Measurements from ENCODE around the gene NT5C2. TPM values are rescaled to one million over a fixed set of nuclear protein-coding genes. Genes with fewer than 3 reads are reported as not detected.
A peak's percentile ranks its signal among the peaks of the same experiment; 100 is the strongest.

Gene NT5C2
- polyA plus RNA-seq, 1 donor (not counting 4 experiments of a cell fraction or from before 2014, with no cell fraction given), result 88.6 TPM

GRCh38 chr10:103238506-103239252 is 45.6 kb upstream of the NT5C2 start:
- Histone ChIP-seq H3K4me1 (ENCODE audit: control insufficient read depth, extremely low read depth, insufficient read depth, low read length) (peaks cover 28% of the 10 kb centered on the region), H3K36me3 (ENCODE audit: control insufficient read depth in 2 of 2, extremely low read depth in 1 of 2, insufficient read depth in 2 of 2, low read length in 2 of 2) (no peaks in the 10 kb centered on the region), H3K79me2 (ENCODE audit: control insufficient read depth, insufficient read depth, low read length) (no peaks in the 10 kb centered on the region), H2AFZ (ENCODE audit: control insufficient read depth, low read length) (no peak overlapping the region), H3K4me2 (ENCODE audit: control insufficient read depth, extremely low read depth, insufficient read depth, low read depth, low read length) (no peak overlapping the region), H4K20me1 (ENCODE audit: control insufficient read depth, extremely low read depth, insufficient read depth, low read length) (no peaks in the 10 kb centered on the region), H3K9me1 (ENCODE audit: control insufficient read depth, extremely low read depth, insufficient read depth, low read length) (no peaks in the 10 kb centered on the region), H3K4me3 (ENCODE audit: control insufficient read depth in 2 of 3, extremely low read depth in 1 of 3, insufficient read depth in 2 of 3, low read depth in 1 of 3, low read length in 3 of 3) (no peak overlapping the region), H3K27ac (ENCODE audit: control insufficient read depth, insufficient read depth, low read length) (no peak overlapping the region), H3K9ac (ENCODE audit: control insufficient read depth, extremely low read depth, insufficient read depth, low read length) (no peak overlapping the region), H3K27me3 (ENCODE audit: control insufficient read depth, extremely low read depth, insufficient read depth, low read length) (no peaks in the 10 kb centered on the region), H3K9me3 (ENCODE audit: control insufficient read depth, low read depth, low read length) (no peaks in the 10 kb centered on the region)
- DNase-seq (ENCODE audit: low read depth, low spot score) (no peak), FAIRE-seq (no peak)
- TF ChIP-seq, protein P1, sequence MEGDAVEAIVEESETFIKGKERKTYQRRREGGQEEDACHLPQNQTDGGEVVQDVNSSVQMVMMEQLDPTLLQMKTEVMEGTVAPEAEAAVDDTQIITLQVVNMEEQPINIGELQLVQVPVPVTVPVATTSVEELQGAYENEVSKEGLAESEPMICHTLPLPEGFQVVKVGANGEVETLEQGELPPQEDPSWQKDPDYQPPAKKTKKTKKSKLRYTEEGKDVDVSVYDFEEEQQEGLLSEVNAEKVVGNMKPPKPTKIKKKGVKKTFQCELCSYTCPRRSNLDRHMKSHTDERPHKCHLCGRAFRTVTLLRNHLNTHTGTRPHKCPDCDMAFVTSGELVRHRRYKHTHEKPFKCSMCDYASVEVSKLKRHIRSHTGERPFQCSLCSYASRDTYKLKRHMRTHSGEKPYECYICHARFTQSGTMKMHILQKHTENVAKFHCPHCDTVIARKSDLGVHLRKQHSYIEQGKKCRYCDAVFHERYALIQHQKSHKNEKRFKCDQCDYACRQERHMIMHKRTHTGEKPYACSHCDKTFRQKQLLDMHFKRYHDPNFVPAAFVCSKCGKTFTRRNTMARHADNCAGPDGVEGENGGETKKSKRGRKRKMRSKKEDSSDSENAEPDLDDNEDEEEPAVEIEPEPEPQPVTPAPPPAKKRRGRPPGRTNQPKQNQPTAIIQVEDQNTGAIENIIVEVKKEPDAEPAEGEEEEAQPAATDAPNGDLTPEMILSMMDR (optimal IDR thresholded peaks at IDR 0.05 in 1 of 3, IDR thresholded peaks at IDR 0.05 in 1 of 3, conservative IDR thresholded peaks at IDR 0.05 in 1 of 3; ENCODE audit: extremely low read depth in 1 of 3, insufficient read depth in 2 of 3, low read length in 3 of 3), result peak; percentile 17 to 63 (median 51)
- TF ChIP-seq EZH2 (IDR thresholded peaks at IDR 0.05; ENCODE audit: low read length), result no peak
- dilution Hi-C loops (cut with MboI; ENCODE audit: extremely low pct_ligation_motif_present, low sequenced_read_pairs), result no loop called here

DNA sequence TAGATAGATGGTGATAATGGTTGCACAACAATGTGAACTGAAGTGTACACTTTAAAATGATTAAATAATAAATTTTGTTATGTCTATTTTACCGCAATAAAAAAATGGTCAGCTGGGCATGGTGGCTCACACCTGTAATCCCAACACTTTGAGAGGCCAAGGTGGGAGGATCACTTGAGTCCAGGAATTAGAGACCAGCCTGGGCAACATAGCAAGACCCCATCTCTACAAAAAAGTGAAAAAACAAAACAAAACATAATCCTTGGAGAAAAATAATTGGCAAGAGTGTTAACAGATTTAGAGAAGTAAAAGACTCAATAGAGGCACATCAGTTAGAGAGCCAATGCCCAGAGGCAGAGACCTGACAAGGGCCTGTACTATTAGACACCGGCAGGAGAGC is 42.7 kb upstream of the NT5C2 start:
- H3K36me3 ChIP-seq (ENCODE audit: control insufficient read depth in 2 of 2, extremely low read depth in 1 of 2, insufficient read depth in 2 of 2, low read length in 2 of 2), result no peaks in the 10 kb centered on the region
- TF ChIP-seq, protein P1 (optimal IDR thresholded peaks at IDR 0.05 in 1 of 3, IDR thresholded peaks at IDR 0.05 in 1 of 3, conservative IDR thresholded peaks at IDR 0.05 in 1 of 3; ENCODE audit: extremely low read depth in 1 of 3, insufficient read depth in 2 of 3, low read length in 3 of 3), result no peak
- TF ChIP-seq EZH2 (IDR thresholded peaks at IDR 0.05; ENCODE audit: low read length), result no peak
- H3K27me3 ChIP-seq (ENCODE audit: control insufficient read depth, extremely low read depth, insufficient read depth, low read length), result no peaks in the 10 kb centered on the region
- H3K79me2 ChIP-seq (ENCODE audit: control insufficient read depth, insufficient read depth, low read length), result no peaks in the 10 kb centered on the region
- no peak overlapping the region for H3K4me2 ChIP-seq (ENCODE audit: control insufficient read depth, extremely low read depth, insufficient read depth, low read depth, low read length)
- FAIRE-seq (no peak), DNase-seq (ENCODE audit: low read depth, low spot score) (no peak)
- H2AFZ ChIP-seq (ENCODE audit: control insufficient read depth, low read length), result no peak overlapping the region
- no peak overlapping the region for H3K4me3 ChIP-seq (ENCODE audit: control insufficient read depth in 2 of 3, extremely low read depth in 1 of 3, insufficient read depth in 2 of 3, low read depth in 1 of 3, low read length in 3 of 3)
- H3K9me3 ChIP-seq (ENCODE audit: control insufficient read depth, low read depth, low read length), result no peaks in the 10 kb centered on the region
- no peaks in the 10 kb centered on the region for H3K9me1 ChIP-seq (ENCODE audit: control insufficient read depth, extremely low read depth, insufficient read depth, low read length)
- no peak overlapping the region for H3K27ac ChIP-seq (ENCODE audit: control insufficient read depth, insufficient read depth, low read length)
- peaks cover 31% of the 10 kb centered on the region for H3K4me1 ChIP-seq (ENCODE audit: control insufficient read depth, extremely low read depth, insufficient read depth, low read length)
- no peak overlapping the region for H3K9ac ChIP-seq (ENCODE audit: control insufficient read depth, extremely low read depth, insufficient read depth, low read length)
- H4K20me1 ChIP-seq (ENCODE audit: control insufficient read depth, extremely low read depth, insufficient read depth, low read length), result no peaks in the 10 kb centered on the region
- dilution Hi-C loops (cut with MboI; ENCODE audit: extremely low pct_ligation_motif_present, low sequenced_read_pairs), result no loop called here

All from keratinocyte (primary cell).